ENCODE data around the gene SMIM1. TPM values are rescaled to one million over a fixed set of nuclear protein-coding genes. Genes with fewer than 3 reads are reported as not detected.

SMIM1 gene
- total and polyA plus RNA-seq, 2 of the 4 experiments (the other 2 are of a cell fraction) = 0.90 to 3.4 TPM

- H3K4ac ChIP-seq (ENCODE audit: low read depth, low read length) = no peak overlapping the region
- H2BK5ac ChIP-seq (ENCODE audit: low read depth, low read length, poor library complexity, severe bottlenecking) = no peak overlapping the region
- H3K56ac ChIP-seq (ENCODE audit: extremely low read depth, insufficient read depth, low read length) = no peak overlapping the region
- H4K5ac ChIP-seq (ENCODE audit: low read depth, low read length) = no peak overlapping the region
- no peak overlapping the region for H2BK20ac ChIP-seq (ENCODE audit: low read depth, low read length)
- H3K36me3 ChIP-seq (ENCODE audit: control insufficient read depth, insufficient read depth, low read length) = peaks cover 36% of the 10 kb centered on the region
- H2AK9ac ChIP-seq (replicated peaks; ENCODE audit: low read depth, low read length, poor library complexity) = no peak overlapping the region
- H3K27ac ChIP-seq (ENCODE audit: insufficient read depth, low read length) = no peak overlapping the region
- peaks cover 70% of the 10 kb centered on the region for H4K20me1 ChIP-seq (ENCODE audit: insufficient read depth, low read length)
- no peak for TF ChIP-seq FOS (IDR thresholded peaks at IDR 0.05; ENCODE audit: low read depth, low read length)
- TF ChIP-seq MAZ (IDR thresholded peaks at IDR 0.05; ENCODE audit: borderline replicate concordance, low read depth, low read length) = no peak
- no peak for TF ChIP-seq CEBPB (IDR thresholded peaks at IDR 0.05; ENCODE audit: low read depth, low read length)
- TF ChIP-seq MXI1 (IDR thresholded peaks at IDR 0.05; ENCODE audit: borderline replicate concordance, low read depth, low read length) = no peak
- TF ChIP-seq RCOR1 (IDR thresholded peaks at IDR 0.05; ENCODE audit: insufficient replicate concordance, low read length) = no peak
- TF ChIP-seq POLR2A (IDR thresholded peaks at IDR 0.05; ENCODE audit: low read depth, low read length) = no peak
- TF ChIP-seq, protein P1, sequence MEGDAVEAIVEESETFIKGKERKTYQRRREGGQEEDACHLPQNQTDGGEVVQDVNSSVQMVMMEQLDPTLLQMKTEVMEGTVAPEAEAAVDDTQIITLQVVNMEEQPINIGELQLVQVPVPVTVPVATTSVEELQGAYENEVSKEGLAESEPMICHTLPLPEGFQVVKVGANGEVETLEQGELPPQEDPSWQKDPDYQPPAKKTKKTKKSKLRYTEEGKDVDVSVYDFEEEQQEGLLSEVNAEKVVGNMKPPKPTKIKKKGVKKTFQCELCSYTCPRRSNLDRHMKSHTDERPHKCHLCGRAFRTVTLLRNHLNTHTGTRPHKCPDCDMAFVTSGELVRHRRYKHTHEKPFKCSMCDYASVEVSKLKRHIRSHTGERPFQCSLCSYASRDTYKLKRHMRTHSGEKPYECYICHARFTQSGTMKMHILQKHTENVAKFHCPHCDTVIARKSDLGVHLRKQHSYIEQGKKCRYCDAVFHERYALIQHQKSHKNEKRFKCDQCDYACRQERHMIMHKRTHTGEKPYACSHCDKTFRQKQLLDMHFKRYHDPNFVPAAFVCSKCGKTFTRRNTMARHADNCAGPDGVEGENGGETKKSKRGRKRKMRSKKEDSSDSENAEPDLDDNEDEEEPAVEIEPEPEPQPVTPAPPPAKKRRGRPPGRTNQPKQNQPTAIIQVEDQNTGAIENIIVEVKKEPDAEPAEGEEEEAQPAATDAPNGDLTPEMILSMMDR (conservative IDR thresholded peaks at IDR 0.05; ENCODE audit: low read depth, low read length) = no peak
- no peak for TF ChIP-seq MAFK (IDR thresholded peaks at IDR 0.05; ENCODE audit: low read depth, low read length)
- no peak for TF ChIP-seq RAD21 (IDR thresholded peaks at IDR 0.05; ENCODE audit: low read length)
- TF ChIP-seq SMC3 (IDR thresholded peaks at IDR 0.05; ENCODE audit: low read depth, low read length) = no peak
- TF ChIP-seq NFE2L2 (IDR thresholded peaks at IDR 0.05; ENCODE audit: low read depth, low read length) = no peak
- no peak for TF ChIP-seq ELK1 (IDR thresholded peaks at IDR 0.05; ENCODE audit: borderline replicate concordance, low read depth, low read length)
- TF ChIP-seq CHD1 (IDR thresholded peaks at IDR 0.05; ENCODE audit: low read depth, low read length) = no peak
- TF ChIP-seq RFX5 (IDR thresholded peaks at IDR 0.05; ENCODE audit: low read depth, low read length) = no peak
- no peak for TF ChIP-seq BHLHE40 (IDR thresholded peaks at IDR 0.05; ENCODE audit: low read depth, low read length)
- no peak for TF ChIP-seq USF2 (IDR thresholded peaks at IDR 0.05; ENCODE audit: low read depth, low read length)
- H3K4me1 ChIP-seq (ENCODE audit: control insufficient read depth, insufficient read depth, low read length) = peaks cover 7% of the 10 kb centered on the region; the same call in 1 of the 2 replicates
- H2AK5ac ChIP-seq (ENCODE audit: low read depth, low read length) = no peak overlapping the region
- H3K14ac ChIP-seq (replicated peaks; ENCODE audit: low read depth, low read length) = no peak overlapping the region
- no peak overlapping the region for H4K8ac ChIP-seq (ENCODE audit: low read depth in 2 of 2, low read length in 2 of 2)
- H3K9me3 ChIP-seq (ENCODE audit: control insufficient read depth, insufficient read depth, low read length) = no peaks in the 10 kb centered on the region
- 89% methylated on average over 15 of the region's 18 CpGs; no CpG with 5 or more reads in 1 of the 2 experiments for WGBS, 2 experiments (ENCODE audit: extremely low coverage in 2 of 2, insufficient read length in 1 of 2)
- no peak overlapping the region for H4K91ac ChIP-seq (ENCODE audit: insufficient read depth, low read depth, low read length)
- in situ Hi-C loops (cut with MboI; ENCODE audit: low sequenced_read_pairs) = no loop called here
- BruUV-seq (replicated peaks) = no TSS peak
- ChIA-PET POLR2A (ENCODE audit: unreplicated experiment) (no interaction called here), CTCF (no interaction called here)
- H3K9ac ChIP-seq (ENCODE audit: low read depth, low read length) = no peak overlapping the region
- H3K23ac ChIP-seq (ENCODE audit: low read depth, low read length) = no peak overlapping the region
- no peak for ATAC-seq (ENCODE audit: low read depth)
- H3K9me1 ChIP-seq (ENCODE audit: insufficient read depth, low read length) = no peaks in the 10 kb centered on the region; the same call in 1 of the 2 replicates
- H3K79me1 ChIP-seq (ENCODE audit: low read depth in 1 of 2, low read length in 2 of 2) = peaks cover 19 to 61% of the 10 kb centered on the region in 2 experiments
- no peak overlapping the region for H2BK120ac ChIP-seq (ENCODE audit: low read depth, low read length)
- no peaks in the 10 kb centered on the region for H3K27me3 ChIP-seq (ENCODE audit: control insufficient read depth, insufficient read depth, low read length)
- intact Hi-C loops (cut with micrococcal nuclease) = no loop called here
- no peak overlapping the region for H3K4me2 ChIP-seq (ENCODE audit: low read depth, low read length)
- H3K18ac ChIP-seq (ENCODE audit: low read depth, low read length) = no peak overlapping the region
- DNase-seq = no peak
- no peak overlapping the region for H3K4me3 ChIP-seq (ENCODE audit: insufficient read depth, low read depth, low read length)
- dilution Hi-C loops (cut with HindIII; ENCODE audit: low sequenced_read_pairs, unreplicated experiment) = no loop called here
- H2BK15ac ChIP-seq (ENCODE audit: low read depth, low read length) = no peak overlapping the region
- no peak overlapping the region for H2AFZ ChIP-seq (replicated peaks; ENCODE audit: low read length, poor library complexity)
These were observed 18.4 kb downstream of the SMIM1 start for GRCh38 chr1:3790952-3791351.
